RWPE1 (cell line): ENCODE measurements around the gene LRRC31.

Experiments
- CTCF ChIA-PET: fragments of 350-600 bp; sonication (Branson Sonifier 250); formaldehyde crosslinking; extraction: SDS; loops from one replicate; lab custom pipeline; 2021; lab: Yijun Ruan, JAX
- POLR2A ChIA-PET: fragments of 400-600 bp; formaldehyde crosslinking; extraction: SDS; loops from one replicate; lab custom pipeline; 2020; ENCODE audit warnings: antibody characterized with exemption; ENCODE audit not compliant: low non-redundant PET; lab: Yijun Ruan, JAX
- DNase-seq: peaks from one replicate; pipeline ENCODE4 v3.0.0; 2012; ENCODE audit warnings: low spot score
- H3K27ac ChIP-seq: fragments of 450-650 bp; 2 replicates; pipeline ENCODE4 v1.5.1; 2017
- TF ChIP-seq, protein P1 (sequence below): fragments of 450-650 bp; conservative IDR thresholded peaks from 2 replicates; pipeline ENCODE4 v1.5.1; 2017; ENCODE audit warnings: low read depth, mild to moderate bottlenecking

Gene LRRC31

DNA sequence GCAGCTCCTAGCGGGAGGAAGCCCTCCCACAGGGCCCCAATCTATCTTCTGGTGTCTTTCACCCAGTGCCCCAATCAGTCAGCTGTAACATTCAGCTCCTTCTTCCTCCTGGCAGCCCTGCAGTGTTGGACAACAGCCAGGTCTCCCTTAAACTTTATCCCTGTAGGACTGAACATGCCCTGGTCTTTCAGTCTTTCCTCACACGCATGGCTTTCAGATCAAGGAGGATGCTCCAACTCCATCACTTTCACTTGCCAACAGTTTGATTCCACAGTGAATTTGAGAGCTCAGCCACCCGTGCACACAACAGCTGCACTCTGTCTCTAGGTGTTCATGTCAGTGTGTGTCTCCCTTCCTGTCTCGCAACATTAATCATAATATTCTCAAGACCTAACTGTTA is 28.6 kb downstream of the LRRC31 start:
- TF ChIP-seq, protein P1, sequence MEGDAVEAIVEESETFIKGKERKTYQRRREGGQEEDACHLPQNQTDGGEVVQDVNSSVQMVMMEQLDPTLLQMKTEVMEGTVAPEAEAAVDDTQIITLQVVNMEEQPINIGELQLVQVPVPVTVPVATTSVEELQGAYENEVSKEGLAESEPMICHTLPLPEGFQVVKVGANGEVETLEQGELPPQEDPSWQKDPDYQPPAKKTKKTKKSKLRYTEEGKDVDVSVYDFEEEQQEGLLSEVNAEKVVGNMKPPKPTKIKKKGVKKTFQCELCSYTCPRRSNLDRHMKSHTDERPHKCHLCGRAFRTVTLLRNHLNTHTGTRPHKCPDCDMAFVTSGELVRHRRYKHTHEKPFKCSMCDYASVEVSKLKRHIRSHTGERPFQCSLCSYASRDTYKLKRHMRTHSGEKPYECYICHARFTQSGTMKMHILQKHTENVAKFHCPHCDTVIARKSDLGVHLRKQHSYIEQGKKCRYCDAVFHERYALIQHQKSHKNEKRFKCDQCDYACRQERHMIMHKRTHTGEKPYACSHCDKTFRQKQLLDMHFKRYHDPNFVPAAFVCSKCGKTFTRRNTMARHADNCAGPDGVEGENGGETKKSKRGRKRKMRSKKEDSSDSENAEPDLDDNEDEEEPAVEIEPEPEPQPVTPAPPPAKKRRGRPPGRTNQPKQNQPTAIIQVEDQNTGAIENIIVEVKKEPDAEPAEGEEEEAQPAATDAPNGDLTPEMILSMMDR: no peak
- CTCF ChIA-PET: no interaction called here
- POLR2A ChIA-PET: no interaction called here
- H3K27ac ChIP-seq: no peak overlapping the region
- DNase-seq: no peak

DNA sequence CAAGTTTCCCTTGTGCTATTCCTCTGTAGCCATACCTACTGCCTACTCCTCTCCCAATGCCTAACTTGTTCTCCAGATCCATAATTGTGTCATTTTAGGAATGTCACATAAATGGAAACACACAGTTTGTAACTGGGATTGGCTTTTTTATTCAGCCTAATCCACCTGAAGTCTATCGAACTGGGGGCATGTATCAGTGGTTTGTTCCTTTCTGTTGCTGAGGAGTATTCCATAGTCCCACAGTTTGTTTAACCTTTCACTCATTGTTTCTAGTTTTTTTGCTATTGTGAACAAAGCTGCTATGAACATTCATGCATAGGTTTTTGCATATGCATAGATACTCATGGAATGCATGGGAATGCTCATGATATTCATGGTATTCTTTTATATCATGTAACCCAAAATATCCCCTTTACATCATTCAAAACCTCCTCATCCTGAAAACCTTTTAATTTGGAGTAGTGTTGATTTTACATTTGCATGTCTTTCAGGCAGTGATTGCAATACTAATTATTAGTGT is 31.2 kb downstream of the LRRC31 start:
- H3K27ac ChIP-seq: no peak overlapping the region
- ChIA-PET POLR2A (no interaction called here), CTCF (no interaction called here)
- TF ChIP-seq, protein P1: no peak
- no peak for DNase-seq

- TF ChIP-seq, protein P1: no peak
- no peak overlapping the region for H3K27ac ChIP-seq
- ChIA-PET POLR2A (no interaction called here), CTCF (no interaction called here)
- no peak for DNase-seq
These were observed 32.8 kb downstream of the LRRC31 start for GRCh38 chr3:169836942-169837275.

- DNase-seq: no peak
- ChIA-PET POLR2A (no interaction called here), CTCF (no interaction called here)
These were observed 33.4 kb downstream of the LRRC31 start for GRCh38 chr3:169836078-169836941.

DNA sequence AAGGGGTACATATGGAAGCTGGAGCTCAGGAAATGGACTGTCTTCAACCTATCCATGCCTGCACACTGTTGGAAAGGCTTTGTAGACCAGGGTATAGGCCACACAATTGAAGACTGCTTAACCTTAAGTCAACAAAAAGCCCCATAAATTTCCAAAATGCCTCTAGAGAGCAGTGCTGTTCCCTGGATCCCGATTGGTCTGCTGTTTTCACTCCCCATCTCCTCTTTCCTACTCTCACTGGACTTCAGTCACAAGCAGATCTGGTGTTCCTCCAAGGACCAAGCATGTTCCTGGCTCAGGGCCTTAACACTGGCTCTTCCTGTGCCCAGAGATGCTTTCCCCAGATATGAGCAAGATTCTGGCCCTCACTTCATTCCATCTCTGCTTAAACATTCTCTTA is 34.2 kb downstream of the LRRC31 start:
- ChIA-PET CTCF (no interaction called here), POLR2A (no interaction called here)
- no peak overlapping the region for H3K27ac ChIP-seq
- TF ChIP-seq, protein P1: no peak
- DNase-seq: no peak

More at GRCh38 chr3:169836078-169836941, 33.4 kb downstream of the LRRC31 start:
- no peak overlapping the region for H3K27ac ChIP-seq
- TF ChIP-seq, protein P1: no peak

DNA sequence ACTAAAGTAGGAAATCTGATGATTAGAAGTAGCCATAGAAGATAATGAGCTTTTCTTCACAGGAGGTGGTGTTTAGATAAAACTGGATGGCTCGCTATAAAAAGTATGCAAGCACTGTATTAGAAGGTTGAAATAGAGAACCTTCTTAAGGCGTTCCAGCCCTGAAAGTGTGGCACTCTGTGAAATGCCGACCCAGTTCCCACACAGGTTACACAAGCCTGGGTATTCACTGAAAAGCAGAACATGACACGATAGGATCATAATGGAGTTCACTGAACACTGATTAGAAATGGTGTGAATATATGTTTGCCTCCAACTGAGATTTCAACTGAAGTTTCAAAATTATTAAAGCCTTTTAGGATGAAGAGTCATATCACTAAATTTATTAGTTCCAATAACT is 42.0 kb downstream of the LRRC31 start:
- no peak for DNase-seq
- H3K27ac ChIP-seq: no peak overlapping the region
- TF ChIP-seq, protein P1: no peak
- ChIA-PET CTCF (no interaction called here), POLR2A (no interaction called here)
